ENCODE measurements around the gene LMO3.

DNA sequence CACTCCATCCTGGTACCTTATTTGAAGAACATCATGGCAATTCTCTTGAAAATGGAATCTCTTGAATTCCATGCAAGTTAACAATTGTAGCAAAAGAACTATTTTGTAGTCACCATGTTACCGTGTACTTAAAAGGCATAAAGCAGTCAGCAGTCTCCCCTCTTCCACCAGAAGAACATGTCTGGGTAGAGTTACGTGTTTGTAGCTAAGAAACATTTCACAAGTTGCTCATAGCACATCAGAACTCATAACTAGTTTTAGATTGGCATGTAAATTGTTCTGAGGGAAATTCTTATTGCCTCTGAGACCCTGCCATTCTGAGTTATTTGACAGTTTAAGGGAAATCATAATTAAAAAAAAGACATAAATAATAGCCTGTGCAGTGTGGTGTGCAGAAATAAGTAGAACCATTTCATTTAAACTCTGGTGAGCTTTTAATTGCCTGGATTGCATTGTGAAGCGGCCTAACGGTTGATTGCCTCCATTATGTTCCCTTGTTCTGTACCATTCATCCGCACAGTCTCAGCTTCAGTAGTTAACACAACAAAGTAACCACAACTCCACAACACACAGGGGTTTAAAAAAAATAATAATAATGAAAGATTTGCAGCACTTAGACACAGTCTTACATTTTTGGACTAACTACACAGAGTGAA lies 2.6 kb downstream of the LMO3 start:
- TF ChIP-seq, protein P1, sequence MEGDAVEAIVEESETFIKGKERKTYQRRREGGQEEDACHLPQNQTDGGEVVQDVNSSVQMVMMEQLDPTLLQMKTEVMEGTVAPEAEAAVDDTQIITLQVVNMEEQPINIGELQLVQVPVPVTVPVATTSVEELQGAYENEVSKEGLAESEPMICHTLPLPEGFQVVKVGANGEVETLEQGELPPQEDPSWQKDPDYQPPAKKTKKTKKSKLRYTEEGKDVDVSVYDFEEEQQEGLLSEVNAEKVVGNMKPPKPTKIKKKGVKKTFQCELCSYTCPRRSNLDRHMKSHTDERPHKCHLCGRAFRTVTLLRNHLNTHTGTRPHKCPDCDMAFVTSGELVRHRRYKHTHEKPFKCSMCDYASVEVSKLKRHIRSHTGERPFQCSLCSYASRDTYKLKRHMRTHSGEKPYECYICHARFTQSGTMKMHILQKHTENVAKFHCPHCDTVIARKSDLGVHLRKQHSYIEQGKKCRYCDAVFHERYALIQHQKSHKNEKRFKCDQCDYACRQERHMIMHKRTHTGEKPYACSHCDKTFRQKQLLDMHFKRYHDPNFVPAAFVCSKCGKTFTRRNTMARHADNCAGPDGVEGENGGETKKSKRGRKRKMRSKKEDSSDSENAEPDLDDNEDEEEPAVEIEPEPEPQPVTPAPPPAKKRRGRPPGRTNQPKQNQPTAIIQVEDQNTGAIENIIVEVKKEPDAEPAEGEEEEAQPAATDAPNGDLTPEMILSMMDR (conservative IDR thresholded peaks at IDR 0.05; ENCODE audit: low read length), result no peak
- no peak for TF ChIP-seq EZH2phosphoT487 (IDR thresholded peaks at IDR 0.05; ENCODE audit: borderline replicate concordance)

Data from Loucy (cell line).